Measurements from ENCODE around the gene AACS. TPM values are rescaled to one million over a fixed set of nuclear protein-coding genes. Genes with fewer than 3 reads are reported as not detected.
"Not testable (repeated sequence)": the region's sequence is repeated elsewhere in the genome, so short reads cannot be mapped to it uniquely, and the experiment has no call there.

The AACS gene
- total RNA-seq, 1 donor from 2014 or later = 29.7 TPM

GRCh38 chr12:125092108-125092871, 27.1 kb downstream of the AACS start:
- DNase-seq = no peak

GRCh38 chr12:125092872-125093680, 27.8 kb downstream of the AACS start:
- DNase-seq = no peak

GRCh38 chr12:125093681-125094330, 28.6 kb downstream of the AACS start:
- no peak for DNase-seq

- DNase-seq = no peak
These were observed 31.7 kb downstream of the AACS start for GRCh38 chr12:125096894-125097293.

GRCh38 chr12:125097427-125097826, 32.2 kb downstream of the AACS start:
- DNase-seq = no peak

GRCh38 chr12:125098676-125099408, 33.6 kb downstream of the AACS start:
- no peak for DNase-seq

GRCh38 chr12:125099409-125099782, 34.2 kb downstream of the AACS start:
- DNase-seq = no peak

- DNase-seq = no peak
These were observed 35.6 kb downstream of the AACS start for GRCh38 chr12:125100551-125101434.

- DNase-seq = no peak
These were observed 39.7 kb downstream of the AACS start for GRCh38 chr12:125104982-125105381.

- DNase-seq = no peak
These were observed 40.4 kb downstream of the AACS start for GRCh38 chr12:125105600-125105999.

GRCh38 chr12:125110641-125111360, 45.6 kb downstream of the AACS start:
- no peak for DNase-seq

- no peak for DNase-seq
These were observed 46.2 kb downstream of the AACS start for GRCh38 chr12:125111403-125111802.

GRCh38 chr12:125112614-125113013, 47.4 kb downstream of the AACS start:
- DNase-seq = not testable (repeated sequence)

- no peak for DNase-seq
These were observed 48.0 kb downstream of the AACS start for GRCh38 chr12:125113263-125113662.

GRCh38 chr12:125113789-125114188, 48.6 kb downstream of the AACS start:
- DNase-seq = no peak

GRCh38 chr12:125114365-125115141, 49.3 kb downstream of the AACS start:
- no peak for DNase-seq

- no peak for DNase-seq
These were observed 55.3 kb downstream of the AACS start for GRCh38 chr12:125120566-125120965.

- DNase-seq = no peak
These were observed 55.9 kb downstream of the AACS start for GRCh38 chr12:125121106-125121505.

GRCh38 chr12:125122668-125123067, 57.4 kb downstream of the AACS start:
- DNase-seq = no peak
